ENCODE data around the gene URI1.

GRCh38 chr19:29926801-29927200 is 15.2 kb upstream of the URI1 start:
- TF ChIP-seq, protein P1, sequence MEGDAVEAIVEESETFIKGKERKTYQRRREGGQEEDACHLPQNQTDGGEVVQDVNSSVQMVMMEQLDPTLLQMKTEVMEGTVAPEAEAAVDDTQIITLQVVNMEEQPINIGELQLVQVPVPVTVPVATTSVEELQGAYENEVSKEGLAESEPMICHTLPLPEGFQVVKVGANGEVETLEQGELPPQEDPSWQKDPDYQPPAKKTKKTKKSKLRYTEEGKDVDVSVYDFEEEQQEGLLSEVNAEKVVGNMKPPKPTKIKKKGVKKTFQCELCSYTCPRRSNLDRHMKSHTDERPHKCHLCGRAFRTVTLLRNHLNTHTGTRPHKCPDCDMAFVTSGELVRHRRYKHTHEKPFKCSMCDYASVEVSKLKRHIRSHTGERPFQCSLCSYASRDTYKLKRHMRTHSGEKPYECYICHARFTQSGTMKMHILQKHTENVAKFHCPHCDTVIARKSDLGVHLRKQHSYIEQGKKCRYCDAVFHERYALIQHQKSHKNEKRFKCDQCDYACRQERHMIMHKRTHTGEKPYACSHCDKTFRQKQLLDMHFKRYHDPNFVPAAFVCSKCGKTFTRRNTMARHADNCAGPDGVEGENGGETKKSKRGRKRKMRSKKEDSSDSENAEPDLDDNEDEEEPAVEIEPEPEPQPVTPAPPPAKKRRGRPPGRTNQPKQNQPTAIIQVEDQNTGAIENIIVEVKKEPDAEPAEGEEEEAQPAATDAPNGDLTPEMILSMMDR (IDR thresholded peaks at IDR 0.05), result no peak
- TF ChIP-seq ZFX (IDR thresholded peaks at IDR 0.05; ENCODE audit: borderline replicate concordance), result no peak
